Measurements from ENCODE around the gene ZNF524.

Gene ZNF524

GRCh38 chr19:55643003-55643886 is 43.2 kb downstream of the ZNF524 start, which contains the start of gene ZNF581:
Gene ZNF581, plus strand, starts transcription at chr19:55643649. Its CDS starts 923 bp downstream, at chr19:55644572.
- Histone ChIP-seq H3K9me2 (replicated peaks; ENCODE audit: control insufficient read depth, low read length) (no peaks in the 10 kb centered on the region), H3K27ac (ENCODE audit: low read depth, low read length) (peak within 1 kb of the TSS; percentile 99), H3F3A (ENCODE audit: control insufficient read depth, insufficient read depth) (peaks cover 46% of the 10 kb centered on the region), H3K79me2 (ENCODE audit: control insufficient read depth, low read length) (peaks cover 79% of the 10 kb centered on the region), H3K9me3 (ENCODE audit: control insufficient read depth, insufficient read depth, low read length) (no peaks in the 10 kb centered on the region), H3K36me3 (ENCODE audit: control insufficient read depth, low read length) (peaks cover 59% of the 10 kb centered on the region), H3K27me3 (ENCODE audit: control insufficient read depth, low read length) (no peaks in the 10 kb centered on the region), H4K20me1 (ENCODE audit: control insufficient read depth, insufficient read depth, low read depth, low read length) (no peaks in the 10 kb centered on the region), H3K4me3 (ENCODE audit: low read length) (peak within 1 kb of the TSS; percentile 95), H3K4me2 (ENCODE audit: low read length) (peak within 1 kb of the TSS; percentile 87), H3K4me1 (ENCODE audit: control insufficient read depth, low read length) (peaks cover 63% of the 10 kb centered on the region)
- no peak for TF ChIP-seq EZH2phosphoT487 (IDR thresholded peaks at IDR 0.05; ENCODE audit: borderline replicate concordance, low read length)
- TF ChIP-seq CTCF (IDR thresholded peaks at IDR 0.05; ENCODE audit: low read depth, low read length, poor library complexity, severe bottlenecking): no peak

GRCh38 chr19:55643887-55644176 is 43.7 kb downstream of the ZNF524 start:
- no peaks in the 10 kb centered on the region for H3K9me3 ChIP-seq (ENCODE audit: control insufficient read depth, insufficient read depth, low read length)
- peaks cover 61% of the 10 kb centered on the region for H3K36me3 ChIP-seq (ENCODE audit: control insufficient read depth, low read length)
- no peaks in the 10 kb centered on the region for H3K27me3 ChIP-seq (ENCODE audit: control insufficient read depth, low read length)
- peaks cover 81% of the 10 kb centered on the region for H3K79me2 ChIP-seq (ENCODE audit: control insufficient read depth, low read length)
- H3F3A ChIP-seq (ENCODE audit: control insufficient read depth, insufficient read depth): peaks cover 46% of the 10 kb centered on the region
- H3K4me1 ChIP-seq (ENCODE audit: control insufficient read depth, low read length): peaks cover 63% of the 10 kb centered on the region
- no peaks in the 10 kb centered on the region for H3K9me2 ChIP-seq (replicated peaks; ENCODE audit: control insufficient read depth, low read length)
- peak overlapping the region; percentile 87 for H3K4me2 ChIP-seq (ENCODE audit: low read length)
- peak overlapping the region; percentile 99 for H3K27ac ChIP-seq (ENCODE audit: low read depth, low read length)
- TF ChIP-seq CTCF (IDR thresholded peaks at IDR 0.05; ENCODE audit: low read depth, low read length, poor library complexity, severe bottlenecking) (no peak), EZH2phosphoT487 (IDR thresholded peaks at IDR 0.05; ENCODE audit: borderline replicate concordance, low read length) (no peak)
- H3K4me3 ChIP-seq (ENCODE audit: low read length): peak overlapping the region; percentile 95
- no peaks in the 10 kb centered on the region for H4K20me1 ChIP-seq (ENCODE audit: control insufficient read depth, insufficient read depth, low read depth, low read length)

GRCh38 chr19:55644191-55644833 is 44.2 kb downstream of the ZNF524 start:
- Histone ChIP-seq H4K20me1 (ENCODE audit: control insufficient read depth, insufficient read depth, low read depth, low read length) (no peaks in the 10 kb centered on the region), H3K4me1 (ENCODE audit: control insufficient read depth, low read length) (peaks cover 63% of the 10 kb centered on the region), H3K27ac (ENCODE audit: low read depth, low read length) (peak overlapping the region; percentile 99), H3K4me2 (ENCODE audit: low read length) (peak overlapping the region; percentile 87), H3K79me2 (ENCODE audit: control insufficient read depth, low read length) (peaks cover 83% of the 10 kb centered on the region), H3K9me2 (replicated peaks; ENCODE audit: control insufficient read depth, low read length) (no peaks in the 10 kb centered on the region), H3F3A (ENCODE audit: control insufficient read depth, insufficient read depth) (peaks cover 44% of the 10 kb centered on the region), H3K9me3 (ENCODE audit: control insufficient read depth, insufficient read depth, low read length) (no peaks in the 10 kb centered on the region), H3K27me3 (ENCODE audit: control insufficient read depth, low read length) (no peaks in the 10 kb centered on the region), H3K36me3 (ENCODE audit: control insufficient read depth, low read length) (peaks cover 63% of the 10 kb centered on the region), H3K4me3 (ENCODE audit: low read length) (peak overlapping the region; percentile 95)
- no peak for TF ChIP-seq EZH2phosphoT487 (IDR thresholded peaks at IDR 0.05; ENCODE audit: borderline replicate concordance, low read length)
- no peak for TF ChIP-seq CTCF (IDR thresholded peaks at IDR 0.05; ENCODE audit: low read depth, low read length, poor library complexity, severe bottlenecking)
